SK-N-SH (cell line): Measurements from ENCODE around the gene RNLS. TPM values are rescaled to one million over a fixed set of nuclear protein-coding genes. Genes with fewer than 3 reads are reported as not detected.

Source experiments
- CTCF ChIA-PET: fragments of 300-600, 350-600 bp; formaldehyde crosslinking; extraction: SDS; loops from one replicate; lab custom pipeline; 2021; lab: Yijun Ruan, JAX
- POLR2A ChIA-PET: fragments of 350-600 bp; sonication (Branson Sonifier 250); formaldehyde crosslinking; extraction: SDS; loops from one replicate; lab custom pipeline; 2020; ENCODE audit warnings: antibody characterized with exemption, inconsistent platforms; lab: Yijun Ruan, JAX
- DNase-seq: peaks from one replicate; pipeline ENCODE4 v3.0.0; 2012
- H2AFZ ChIP-seq: fragments of 200-600 bp; sonication (generic); 2 replicates; pipeline ENCODE4 v1.8.1; 2016; ENCODE audit warnings: antibody characterized with exemption, mild to moderate bottlenecking, low read depth
- H3F3A ChIP-seq: fragments of 200-600 bp; sonication (generic); replicated peaks from 2 replicates; pipeline ENCODE3; 2016; ENCODE audit warnings: antibody characterized with exemption, mild to moderate bottlenecking; ENCODE audit not compliant: insufficient read depth
- H3K27ac ChIP-seq, 2 experiments: fragments of 200-500 bp in 1 of 2; fragments of 200-600 bp in 1 of 2; sonication (Bioruptor generic) in 1 of 2; sonication (generic), shearing (Covaris generic) in 1 of 2; 2 replicates each; pipeline versions ENCODE4 v1.5.1 to v1.6.1; 2014 to 2016; ENCODE audit warnings: low read depth in 2 of 2, inconsistent platforms in 1 of 2, low read length in 1 of 2, mild to moderate bottlenecking in 1 of 2, mixed read lengths in 1 of 2
- H3K27me3 ChIP-seq: fragments of 200-600 bp; sonication (generic), shearing (Covaris generic); 2 replicates; pipeline ENCODE4 v1.6.1; 2016; ENCODE audit warnings: mixed run types; ENCODE audit not compliant: insufficient read depth
- H3K36me3 ChIP-seq, 2 experiments: fragments of 200-500 bp in 1 of 2; fragments of 200-600 bp in 1 of 2; sonication (Bioruptor generic) in 1 of 2; sonication (generic) in 1 of 2; replicated peaks in 1 of 2; 2 replicates each; pipeline versions ENCODE3 to v1.5.1; 2014 to 2016; ENCODE audit warnings: low read length in 1 of 2, mild to moderate bottlenecking in 1 of 2; ENCODE audit not compliant: insufficient read depth in 2 of 2, control insufficient read depth in 1 of 2
- H3K4me1 ChIP-seq, 2 experiments: fragments of 200-500 bp in 1 of 2; fragments of 200-600 bp in 1 of 2; sonication (Bioruptor generic) in 1 of 2; sonication (generic), shearing (Covaris generic) in 1 of 2; 2 replicates each; pipeline versions ENCODE4 v1.5.1 to v1.6.1; 2014 to 2016; ENCODE audit warnings: low read depth in 1 of 2, low read length in 1 of 2, mixed run types in 1 of 2; ENCODE audit not compliant: insufficient read depth in 2 of 2, control insufficient read depth in 1 of 2
- H3K4me2 ChIP-seq: fragments of 200-600 bp; sonication (generic), shearing (Covaris generic); 2 replicates; pipeline ENCODE4 v1.6.1; 2017; ENCODE audit warnings: mixed run types
- H3K4me3 ChIP-seq, 2 experiments: fragments of 200-500 bp in 1 of 2; fragments of 200-600 bp in 1 of 2; sonication (Bioruptor generic) in 1 of 2; sonication (generic), shearing (Covaris generic) in 1 of 2; 2 replicates each; pipeline versions ENCODE4 v1.5.1 to v1.8.1; 2014 to 2016; ENCODE audit warnings: low read depth in 2 of 2, inconsistent platforms in 1 of 2, low read length in 1 of 2, mild to moderate bottlenecking in 1 of 2, mixed read lengths in 1 of 2, moderate library complexity in 1 of 2
- H3K79me2 ChIP-seq: fragments of 200-600 bp; sonication (generic); 2 replicates; pipeline ENCODE4 v1.8.1; 2017; ENCODE audit warnings: mild to moderate bottlenecking; ENCODE audit not compliant: insufficient read depth
- H3K9ac ChIP-seq: fragments of 200-600 bp; sonication (generic); 2 replicates; pipeline ENCODE4 v1.6.1; 2017; ENCODE audit warnings: mixed run types
- H3K9me2 ChIP-seq: fragments of 200-600 bp; sonication (generic); 2 replicates; pipeline ENCODE4 v1.6.1; 2017; ENCODE audit warnings: mixed run types
- H3K9me3 ChIP-seq: fragments of 200-600 bp; sonication (generic); 2 replicates; pipeline ENCODE4 v1.6.1; 2017; ENCODE audit warnings: mixed run types, mild to moderate bottlenecking, moderate library complexity
- H4K20me1 ChIP-seq: fragments of 200-600 bp; sonication (generic); 2 replicates; pipeline ENCODE4 v1.6.1; 2017; ENCODE audit warnings: mild to moderate bottlenecking, mixed run types; ENCODE audit not compliant: insufficient read depth
- CHD2 ChIP-seq: fragments of 150-350 bp; IDR thresholded peaks from 2 replicates; pipeline ENCODE4 v1.6.1; 2018; ENCODE audit warnings: low read length; ENCODE audit not compliant: partially characterized antibody
- CTCF ChIP-seq: fragments of 200-600 bp; sonication (generic); IDR thresholded peaks from 2 replicates; pipeline ENCODE4 v1.6.1; 2017; ENCODE audit warnings: antibody characterized with exemption, mild to moderate bottlenecking, moderate library complexity
- ELF1 ChIP-seq: IDR thresholded peaks from 2 replicates; pipeline ENCODE4 v1.4.0; 2012
- EP300 ChIP-seq, 2 experiments: IDR thresholded peaks; 2 replicates each; pipeline versions ENCODE4 v1.4.0 to v1.6.1; 2012; ENCODE audit warnings: borderline replicate concordance in 1 of 2, low read depth in 1 of 2, low read length in 1 of 2
- EZH2phosphoT487 ChIP-seq: fragments of 200-600 bp; sonication (generic); IDR thresholded peaks from 2 replicates; pipeline ENCODE4 v1.6.1; 2017; ENCODE audit warnings: low read depth, mixed run types, mild to moderate bottlenecking, antibody characterized with exemption, moderate library complexity, borderline replicate concordance
- FOSL2 ChIP-seq: IDR thresholded peaks from 2 replicates; pipeline ENCODE4 v1.4.0; 2012; ENCODE audit warnings: low read depth, mild to moderate bottlenecking, moderate library complexity, borderline replicate concordance
- FOXM1 ChIP-seq: IDR thresholded peaks from 2 replicates; pipeline ENCODE4 v1.4.0; 2012; ENCODE audit warnings: low read depth, mild to moderate bottlenecking
- GABPA ChIP-seq: IDR thresholded peaks from 2 replicates; pipeline ENCODE4 v1.4.0; 2012; ENCODE audit warnings: low read depth, mild to moderate bottlenecking
- IRF3 ChIP-seq: fragments of 150-350 bp; IDR thresholded peaks from 2 replicates; pipeline ENCODE4 v1.6.1; 2016; ENCODE audit warnings: mild to moderate bottlenecking, low read depth, low read length
- MXI1 ChIP-seq: IDR thresholded peaks from 2 replicates; pipeline ENCODE4 v1.6.1; 2012; ENCODE audit warnings: mild to moderate bottlenecking, low read depth, low read length, improper control_type of control experiment
- NRF1 ChIP-seq: IDR thresholded peaks from 2 replicates; pipeline ENCODE4 v1.6.1; 2012; ENCODE audit warnings: low read depth, mild to moderate bottlenecking, low read length
- RAD21 ChIP-seq: IDR thresholded peaks from 2 replicates; pipeline ENCODE4 v1.6.1; 2012; ENCODE audit warnings: mild to moderate bottlenecking, low read length
- REST ChIP-seq: IDR thresholded peaks from 2 replicates; pipeline ENCODE4 v1.6.1; 2012; ENCODE audit warnings: mild to moderate bottlenecking, low read depth, low read length, moderate library complexity
- RFX5 ChIP-seq: IDR thresholded peaks from 2 replicates; pipeline ENCODE4 v1.6.1; 2012; ENCODE audit warnings: mild to moderate bottlenecking, improper control_type of control experiment, low read length
- SIN3A ChIP-seq: IDR thresholded peaks from 2 replicates; pipeline ENCODE4 v1.6.1; 2012; ENCODE audit warnings: low read depth, mild to moderate bottlenecking, low read length, moderate library complexity, borderline replicate concordance
- TAF1 ChIP-seq: IDR thresholded peaks from 2 replicates; pipeline ENCODE4 v1.6.1; 2012; ENCODE audit warnings: low read depth, mild to moderate bottlenecking, low read length, moderate library complexity, borderline replicate concordance
- TCF12 ChIP-seq: IDR thresholded peaks from 2 replicates; pipeline ENCODE4 v1.4.0; 2012
- TEAD4 ChIP-seq: IDR thresholded peaks from 2 replicates; pipeline ENCODE4 v1.4.0; 2012; ENCODE audit warnings: mild to moderate bottlenecking, borderline replicate concordance; ENCODE audit not compliant: insufficient read depth
- USF1 ChIP-seq: IDR thresholded peaks from 2 replicates; pipeline ENCODE4 v1.4.0; 2012; ENCODE audit warnings: low read depth, borderline replicate concordance
- USF2 ChIP-seq: fragments of 150-350 bp; IDR thresholded peaks from 2 replicates; pipeline ENCODE4 v1.6.1; 2017; ENCODE audit warnings: antibody characterized with exemption, low read length, low read depth, borderline replicate concordance
- WGBS: methylation state at CpG from one replicate; pipeline ENCODE4 v1.1.6; 2017; ENCODE audit warnings: low lambda C conversion rate; 5-methylcytosine and 5-hydroxymethylcytosine counted together
- polyA plus RNA-seq, 3 experiments: library from polyadenylated mRNA; depleted of rRNA; stranded (reverse); fragments of >200 nt; gene quantifications; 2 replicates each; pipeline ENCODE4 v1.2.3, GENCODE V29; 2012

Gene RNLS
- polyA plus RNA-seq, 1 of the 3 experiments (the other 2 are of a cell fraction): not detected

- TF ChIP-seq RAD21: no peak
- TF ChIP-seq RFX5: no peak
- peak; percentile 69 for TF ChIP-seq TCF12
- TF ChIP-seq IRF3: no peak
- no peak for TF ChIP-seq NRF1
- TF ChIP-seq MXI1: no peak
- TF ChIP-seq FOSL2: peak; percentile 73; the same call in 1 of the 2 replicates
- no peak for TF ChIP-seq TAF1
- no peak for TF ChIP-seq USF2
- no peak for TF ChIP-seq ELF1
- no peak for TF ChIP-seq GABPA
- TF ChIP-seq CHD2: no peak
These were observed 25.5 kb downstream of the RNLS start (continued) for GRCh38 chr10:88557658-88558057.

- peaks cover 6 to 8% of the 10 kb centered on the region in 2 experiments; a peak in 2 of 4 replicates for H3K4me1 ChIP-seq
- WGBS: 50% methylated on average over 1 of the region's 1 CpG
- TF ChIP-seq SIN3A (no peak), GABPA (no peak), ELF1 (no peak), TEAD4 (no peak), CTCF (no peak), USF1 (no peak), NRF1 (no peak), CHD2 (no peak), FOXM1 (no peak), EP300 (IDR thresholded peaks at IDR 0.05; ENCODE audit: borderline replicate concordance in 1 of 2, low read depth in 1 of 2, low read length in 1 of 2) (no peak), REST (no peak), RFX5 (no peak), EZH2phosphoT487 (no peak)
- H3K4me3 ChIP-seq: no peak overlapping the region; a peak in 1 of 4 replicates
- no peaks in the 10 kb centered on the region for H3K9me3 ChIP-seq
- H3K27ac ChIP-seq: peak overlapping the region; percentile 22 to 60; a peak in 3 of 4 replicates
- no peak overlapping the region for H2AFZ ChIP-seq
- H3K4me2 ChIP-seq: no peak overlapping the region
- DNase-seq: no peak
- H3K9ac ChIP-seq: no peak overlapping the region
- no peaks in the 10 kb centered on the region for H4K20me1 ChIP-seq
- no peaks in the 10 kb centered on the region for H3K27me3 ChIP-seq
- POLR2A ChIA-PET: no interaction called here
- no peaks in the 10 kb centered on the region for H3K9me2 ChIP-seq
- H3K79me2 ChIP-seq: no peaks in the 10 kb centered on the region
- CTCF ChIA-PET: interaction anchor here (0.6 to 1.3 kb wide), 3 partner anchors 167 to 706 kb away, joined by 3 to 5 read pairs (median 3); no protein-coding TSS in a partner anchor
- peaks cover 6% of the 10 kb centered on the region for H3F3A ChIP-seq
- no peaks in the 10 kb centered on the region for H3K36me3 ChIP-seq
These were observed 25.9 kb downstream of the RNLS start for GRCh38 chr10:88557256-88557655.
